Kidney epithelial cell (primary cell): Measurements from ENCODE around the gene GABRB3. TPM values are rescaled to one million over a fixed set of nuclear protein-coding genes. Genes with fewer than 3 reads are reported as not detected.

ENCODE experiments used
- DNase-seq: peaks from one replicate; pipeline ENCODE4 v3.0.0-alpha.2; 2010; ENCODE audit warnings: low read depth
- H3K27me3 ChIP-seq: 2 replicates; pipeline ENCODE4 v1.6.0; 2011; ENCODE audit warnings: low read length; ENCODE audit not compliant: control insufficient read depth, insufficient read depth
- H3K36me3 ChIP-seq: 2 replicates; pipeline ENCODE4 v1.5.1; 2011; ENCODE audit warnings: low read length; ENCODE audit not compliant: control insufficient read depth, insufficient read depth
- H3K4me3 ChIP-seq: 2 replicates; pipeline ENCODE4 v1.5.1; 2011; ENCODE audit warnings: low read depth, mild to moderate bottlenecking, control low read depth, low read length
- total RNA-seq: library from RNA; depleted of rRNA; stranded (reverse); fragments of >200 nt; gene quantifications from 2 replicates; pipeline ENCODE4 v1.2.3, GENCODE V29; 2015
- TF ChIP-seq, protein P1 (sequence below): IDR thresholded peaks from 2 replicates; pipeline ENCODE4 v1.5.1; 2011; ENCODE audit warnings: mild to moderate bottlenecking, moderate library complexity, low read length, control low read depth, inconsistent platforms; ENCODE audit not compliant: insufficient read depth, poor library complexity, severe bottlenecking

GABRB3 gene
- total RNA-seq, 1 donor from 2014 or later, result 0.21 TPM

GRCh38 chr15:26624128-26624527 is 148.7 kb downstream of the GABRB3 start:
- no peaks in the 10 kb centered on the region for H3K27me3 ChIP-seq
- TF ChIP-seq, protein P1, sequence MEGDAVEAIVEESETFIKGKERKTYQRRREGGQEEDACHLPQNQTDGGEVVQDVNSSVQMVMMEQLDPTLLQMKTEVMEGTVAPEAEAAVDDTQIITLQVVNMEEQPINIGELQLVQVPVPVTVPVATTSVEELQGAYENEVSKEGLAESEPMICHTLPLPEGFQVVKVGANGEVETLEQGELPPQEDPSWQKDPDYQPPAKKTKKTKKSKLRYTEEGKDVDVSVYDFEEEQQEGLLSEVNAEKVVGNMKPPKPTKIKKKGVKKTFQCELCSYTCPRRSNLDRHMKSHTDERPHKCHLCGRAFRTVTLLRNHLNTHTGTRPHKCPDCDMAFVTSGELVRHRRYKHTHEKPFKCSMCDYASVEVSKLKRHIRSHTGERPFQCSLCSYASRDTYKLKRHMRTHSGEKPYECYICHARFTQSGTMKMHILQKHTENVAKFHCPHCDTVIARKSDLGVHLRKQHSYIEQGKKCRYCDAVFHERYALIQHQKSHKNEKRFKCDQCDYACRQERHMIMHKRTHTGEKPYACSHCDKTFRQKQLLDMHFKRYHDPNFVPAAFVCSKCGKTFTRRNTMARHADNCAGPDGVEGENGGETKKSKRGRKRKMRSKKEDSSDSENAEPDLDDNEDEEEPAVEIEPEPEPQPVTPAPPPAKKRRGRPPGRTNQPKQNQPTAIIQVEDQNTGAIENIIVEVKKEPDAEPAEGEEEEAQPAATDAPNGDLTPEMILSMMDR, result no peak

GRCh38 chr15:26623071-26623470 is 149.8 kb downstream of the GABRB3 start:
- H3K36me3 ChIP-seq, result no peaks in the 10 kb centered on the region
- DNase-seq, result no peak
- H3K4me3 ChIP-seq, result no peak overlapping the region
- H3K27me3 ChIP-seq, result no peaks in the 10 kb centered on the region
- TF ChIP-seq, protein P1, result no peak

More at GRCh38 chr15:26624128-26624527, 148.7 kb downstream of the GABRB3 start:
- Histone ChIP-seq H3K4me3 (no peak overlapping the region), H3K36me3 (no peaks in the 10 kb centered on the region)
- DNase-seq, result no peak

GRCh38 chr15:26621816-26622215 is 151.1 kb downstream of the GABRB3 start:
- no peak for DNase-seq
- no peaks in the 10 kb centered on the region for H3K27me3 ChIP-seq
- H3K36me3 ChIP-seq, result no peaks in the 10 kb centered on the region
- H3K4me3 ChIP-seq, result no peak overlapping the region
- TF ChIP-seq, protein P1, result no peak

DNA sequence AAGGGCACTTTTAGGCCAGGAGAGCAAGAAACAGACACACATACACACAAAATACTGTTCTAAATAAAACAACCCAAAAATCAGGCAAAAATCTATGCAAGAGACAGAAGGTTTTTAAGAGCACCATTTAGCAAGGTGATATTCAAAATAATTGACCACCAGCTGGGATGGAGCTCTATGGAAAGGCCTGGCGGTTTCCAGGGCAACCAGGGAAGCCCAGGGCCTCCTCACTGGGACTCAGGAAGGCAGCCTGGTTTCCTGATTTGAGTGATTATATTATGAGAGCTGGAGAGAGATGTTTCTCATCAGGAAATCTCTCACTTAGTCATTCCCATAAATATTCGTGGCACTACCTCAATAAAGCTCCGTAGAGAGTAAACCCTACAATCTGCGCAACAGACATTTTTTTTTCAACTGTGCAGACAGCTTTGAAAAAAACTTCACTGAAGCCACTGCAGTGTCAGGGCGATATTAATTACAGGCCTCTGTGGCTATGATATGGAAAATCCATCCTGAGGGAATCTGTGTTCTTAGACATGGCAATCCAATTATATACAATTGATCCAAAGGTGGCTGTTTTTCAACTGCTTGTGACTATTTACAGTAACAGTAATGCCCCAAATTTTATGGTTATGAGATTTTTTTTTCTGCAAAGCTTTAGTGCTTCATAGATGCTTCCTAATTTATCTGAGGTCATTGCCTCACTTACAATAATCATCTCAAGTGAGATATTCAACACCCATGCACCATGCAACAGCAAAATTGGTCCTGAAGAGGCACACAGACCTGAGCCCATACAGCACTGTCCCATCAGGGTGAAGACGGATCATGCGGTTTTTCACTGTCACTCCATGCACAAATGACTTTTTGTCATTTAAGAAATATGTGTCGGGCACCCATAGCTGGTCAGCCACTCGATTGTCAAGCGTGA is 152.1 kb downstream of the GABRB3 start:
- Histone ChIP-seq H3K27me3 (no peaks in the 10 kb centered on the region), H3K36me3 (no peaks in the 10 kb centered on the region), H3K4me3 (no peak overlapping the region)
- TF ChIP-seq, protein P1, result no peak
- DNase-seq, result no peak

DNA sequence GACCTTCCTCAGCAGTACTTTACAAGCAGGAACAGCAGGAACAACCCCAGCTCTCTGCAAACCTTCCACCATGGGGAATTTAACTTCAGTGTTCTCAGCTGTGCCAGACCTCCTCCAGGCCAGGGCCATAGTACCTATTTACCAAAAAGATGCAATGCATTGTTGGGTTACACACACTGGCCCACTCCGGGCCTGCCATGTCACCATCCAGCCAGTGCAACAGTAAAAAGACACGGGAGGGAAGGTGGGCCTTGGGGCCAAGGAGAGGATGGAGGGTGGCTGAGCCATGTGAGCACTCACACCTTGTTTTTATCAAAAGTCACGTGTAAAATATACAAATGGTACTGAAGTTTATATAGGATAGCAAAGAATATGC is 157.0 kb downstream of the GABRB3 start:
- H3K4me3 ChIP-seq, result no peak overlapping the region
- TF ChIP-seq, protein P1, result no peak
- DNase-seq, result no peak
- no peaks in the 10 kb centered on the region for H3K36me3 ChIP-seq
- no peaks in the 10 kb centered on the region for H3K27me3 ChIP-seq
